Thyroid gland (tissue), 4 donors: ENCODE results near the gene ZNF438. TPM values are rescaled to one million over a fixed set of nuclear protein-coding genes. Genes with fewer than 3 reads are reported as not detected.
A peak's percentile ranks its signal among the peaks of the same experiment; 100 is the strongest.

Experiments used
- DNase-seq, 2 donors: peaks; one replicate each; pipeline ENCODE4 v3.0.0-alpha.2; 2019
- H3K27ac ChIP-seq, 3 donors: fragments of 200-600 bp; sonication (generic); 1 replicate in 2 of 3; 2 replicates in 1 of 3; pipeline ENCODE4 v1.5.1; 2016 to 2019; ENCODE audit warnings: mild to moderate bottlenecking in 1 of 3, moderate library complexity in 1 of 3
- H3K27me3 ChIP-seq: fragments of 200-600 bp; sonication (generic); one replicate; pipeline ENCODE4 v1.5.1; 2019
- H3K36me3 ChIP-seq, 2 donors: fragments of 200-600 bp; sonication (generic); one replicate each; pipeline ENCODE4 v1.5.1; 2016 to 2019
- H3K4me1 ChIP-seq, 2 donors: fragments of 200-600 bp; sonication (generic); one replicate each; pipeline ENCODE4 v1.5.1; 2017 to 2019
- H3K4me3 ChIP-seq, 3 donors: fragments of 200-600 bp; sonication (generic); replicated peaks in 1 of 3; 1 replicate in 2 of 3; 2 replicates in 1 of 3; pipeline ENCODE4 v1.5.1; 2016; ENCODE audit warnings: mild to moderate bottlenecking in 1 of 3
- H3K9me3 ChIP-seq: fragments of 200-600 bp; sonication (generic); one replicate; pipeline ENCODE4 v1.5.1; 2017
- POLR2A ChIP-seq, 2 donors: fragments of 450-650 bp; IDR thresholded peaks; one replicate each; pipeline ENCODE4 v1.6.1; 2017; ENCODE audit warnings: antibody characterized with exemption in 2 of 2, mild to moderate bottlenecking in 2 of 2, moderate library complexity in 1 of 2
- WGBS, 2 donors: methylation state at CpG; one replicate each; pipeline ENCODE4 v1.1.5; 2017; 5-methylcytosine and 5-hydroxymethylcytosine counted together
- intact Hi-C: fragments of 100-400 bp; cut with DNase I; formaldehyde crosslinking; loops from one replicate; pipeline ENCODE4 v1.15.1; 2023
- total RNA-seq, 4 donors: library from RNA; depleted of rRNA; stranded (reverse); fragments of >200 nt; gene quantifications; one replicate each; pipeline ENCODE4 v1.2.3, GENCODE V29; 2016
- TF ChIP-seq, protein P1 (sequence below), 6 experiments: fragments of 200-600 bp in 3 of 6; fragments of 450-650 bp in 3 of 6; sonication (generic) in 3 of 6; IDR thresholded peaks; one replicate each; pipeline ENCODE4 v1.5.1; 2016 to 2019; ENCODE audit warnings: antibody characterized with exemption in 6 of 6, mild to moderate bottlenecking in 2 of 6, inconsistent platforms in 1 of 6, moderate library complexity in 1 of 6

Gene ZNF438
- total RNA-seq, 4 donors from 2014 or later: 19.2 to 21.8 (median 20.3) TPM

DNA sequence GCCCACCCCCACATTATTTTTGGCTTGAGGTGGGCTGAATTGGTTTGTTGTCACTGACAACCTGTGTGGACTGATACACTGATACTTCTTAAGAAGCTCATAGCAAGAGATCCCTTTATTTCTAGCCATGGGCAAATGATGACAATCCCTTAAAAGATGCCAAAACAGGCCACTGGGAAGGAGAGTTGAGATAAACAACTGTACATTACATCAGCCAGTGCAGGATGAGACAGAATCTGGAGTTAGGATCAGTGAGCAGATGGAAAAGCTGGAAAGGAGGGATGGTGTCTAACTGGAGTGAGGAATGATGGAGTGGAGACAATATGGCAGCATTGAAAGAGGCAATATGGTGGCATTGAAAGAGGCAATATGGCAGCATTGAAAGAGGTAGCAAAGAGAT, 206.2 kb downstream of the ZNF438 start:
- H3K27me3 ChIP-seq: no peaks in the 10 kb centered on the region
- no peak overlapping the region for H3K27ac ChIP-seq
- intact Hi-C loops: no loop called here
- no peak for DNase-seq
- no peaks in the 10 kb centered on the region for H3K36me3 ChIP-seq
- H3K4me1 ChIP-seq: peaks cover 34 to 49% of the 10 kb centered on the region in 2 donors
- TF ChIP-seq, protein P1, sequence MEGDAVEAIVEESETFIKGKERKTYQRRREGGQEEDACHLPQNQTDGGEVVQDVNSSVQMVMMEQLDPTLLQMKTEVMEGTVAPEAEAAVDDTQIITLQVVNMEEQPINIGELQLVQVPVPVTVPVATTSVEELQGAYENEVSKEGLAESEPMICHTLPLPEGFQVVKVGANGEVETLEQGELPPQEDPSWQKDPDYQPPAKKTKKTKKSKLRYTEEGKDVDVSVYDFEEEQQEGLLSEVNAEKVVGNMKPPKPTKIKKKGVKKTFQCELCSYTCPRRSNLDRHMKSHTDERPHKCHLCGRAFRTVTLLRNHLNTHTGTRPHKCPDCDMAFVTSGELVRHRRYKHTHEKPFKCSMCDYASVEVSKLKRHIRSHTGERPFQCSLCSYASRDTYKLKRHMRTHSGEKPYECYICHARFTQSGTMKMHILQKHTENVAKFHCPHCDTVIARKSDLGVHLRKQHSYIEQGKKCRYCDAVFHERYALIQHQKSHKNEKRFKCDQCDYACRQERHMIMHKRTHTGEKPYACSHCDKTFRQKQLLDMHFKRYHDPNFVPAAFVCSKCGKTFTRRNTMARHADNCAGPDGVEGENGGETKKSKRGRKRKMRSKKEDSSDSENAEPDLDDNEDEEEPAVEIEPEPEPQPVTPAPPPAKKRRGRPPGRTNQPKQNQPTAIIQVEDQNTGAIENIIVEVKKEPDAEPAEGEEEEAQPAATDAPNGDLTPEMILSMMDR (IDR thresholded peaks at IDR 0.05): no peak
- TF ChIP-seq POLR2A (IDR thresholded peaks at IDR 0.05): no peak
- no peak overlapping the region for H3K4me3 ChIP-seq
- no peaks in the 10 kb centered on the region for H3K9me3 ChIP-seq

DNA sequence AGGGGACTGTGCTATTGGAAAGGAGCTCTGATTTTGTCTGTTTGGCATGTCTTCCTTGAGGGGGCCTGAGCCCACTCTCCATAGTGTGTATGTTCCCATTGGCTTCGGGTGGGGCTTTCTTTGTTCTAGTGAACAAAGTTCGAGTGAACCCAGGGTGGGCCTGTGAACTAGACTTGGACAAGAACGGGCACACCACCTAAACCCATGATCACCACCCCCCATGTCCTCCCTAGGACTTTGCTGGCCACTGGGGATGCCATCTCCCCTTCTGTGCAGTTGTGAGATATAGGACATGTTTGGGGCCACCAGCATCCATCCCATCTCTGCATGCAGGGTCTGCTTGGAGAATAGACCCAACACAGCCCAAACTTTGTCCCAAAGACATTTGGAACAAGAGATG, 206.6 kb downstream of the ZNF438 start:
- Histone ChIP-seq H3K36me3 (no peaks in the 10 kb centered on the region), H3K27me3 (no peaks in the 10 kb centered on the region), H3K27ac (no peak overlapping the region), H3K9me3 (no peaks in the 10 kb centered on the region), H3K4me3 (no peak overlapping the region), H3K4me1 (peaks cover 39 to 53% of the 10 kb centered on the region in 2 donors)
- no peak for DNase-seq
- 97 to 100% methylated on average over 3 of the region's 3 CpGs for WGBS, 2 donors
- TF ChIP-seq, protein P1 (IDR thresholded peaks at IDR 0.05): no peak
- no peak for TF ChIP-seq POLR2A (IDR thresholded peaks at IDR 0.05)
- intact Hi-C loops: no loop called here

DNA sequence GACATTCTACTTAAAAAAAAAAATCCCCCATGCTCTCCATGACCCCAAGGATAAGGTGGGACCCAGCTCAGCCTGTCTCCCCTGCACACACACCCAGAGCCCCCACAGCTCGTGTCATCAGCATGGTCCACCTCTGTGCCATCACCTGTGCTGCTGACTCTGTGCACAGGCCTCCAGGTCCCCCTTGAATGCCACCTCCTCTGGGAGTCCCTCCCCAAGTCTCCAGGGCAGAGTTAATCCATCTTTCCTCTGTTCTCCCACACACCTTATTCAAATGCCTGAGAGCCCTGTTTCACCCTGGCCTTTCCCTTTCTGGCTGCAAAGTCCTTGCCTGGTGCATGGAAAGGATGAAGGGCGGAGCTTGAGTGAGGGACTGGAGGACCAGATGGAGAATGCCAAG, 208.0 kb downstream of the ZNF438 start:
- Histone ChIP-seq H3K9me3 (no peaks in the 10 kb centered on the region), H3K27me3 (no peaks in the 10 kb centered on the region), H3K4me1 (peaks cover 49 to 64% of the 10 kb centered on the region in 2 donors), H3K27ac (no peak overlapping the region), H3K4me3 (no peak overlapping the region), H3K36me3 (no peaks in the 10 kb centered on the region)
- DNase-seq: no peak
- intact Hi-C loops: no loop called here
- no peak for TF ChIP-seq POLR2A (IDR thresholded peaks at IDR 0.05)
- TF ChIP-seq, protein P1 (IDR thresholded peaks at IDR 0.05): no peak
- 83 to 94% methylated on average over 2 of the region's 2 CpGs for WGBS, 2 donors

DNA sequence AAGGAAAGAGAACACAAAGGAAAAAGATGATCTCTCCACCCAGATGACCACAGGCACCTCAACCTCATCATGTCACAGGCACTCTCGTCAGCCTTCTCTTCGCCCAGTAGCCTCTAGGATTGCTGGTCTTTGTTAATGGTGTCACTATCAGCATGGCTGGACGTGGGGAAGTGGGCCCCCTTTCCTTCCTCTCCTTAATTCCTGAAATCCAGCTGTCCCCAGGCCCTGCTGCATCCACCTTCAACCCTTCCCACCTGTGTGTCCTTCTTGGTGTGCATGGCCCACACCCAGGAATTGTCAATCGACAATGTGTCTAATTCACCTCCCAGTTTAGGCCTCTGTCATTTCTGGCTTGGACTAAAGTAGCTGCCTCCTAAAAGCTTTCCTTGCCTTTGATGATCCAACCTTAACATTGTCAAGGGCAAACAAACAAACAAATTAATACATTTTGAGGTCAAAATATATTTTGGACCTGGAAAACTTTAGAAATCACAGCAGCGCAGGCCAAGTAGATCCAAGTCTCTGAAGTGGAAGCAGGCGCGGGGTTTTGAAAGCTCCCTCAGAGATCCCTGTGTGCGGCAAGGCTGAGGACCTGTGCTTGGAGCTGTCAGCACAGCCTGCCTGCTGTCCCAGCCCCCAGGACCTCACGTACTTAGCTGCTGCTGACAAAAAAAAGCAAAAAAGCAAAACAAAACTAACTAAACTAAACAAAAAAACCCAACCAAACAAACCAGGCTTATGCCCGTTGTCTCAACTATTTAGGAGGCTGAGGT, 208.8 kb downstream of the ZNF438 start:
- intact Hi-C loops: no loop called here
- Histone ChIP-seq H3K36me3 (no peaks in the 10 kb centered on the region), H3K27me3 (no peaks in the 10 kb centered on the region), H3K4me1 (peaks cover 47 to 64% of the 10 kb centered on the region in 2 donors), H3K4me3 (no peak overlapping the region), H3K27ac (peak overlapping the region; percentile 37 to 97 (median 96)), H3K9me3 (no peaks in the 10 kb centered on the region)
- 61 to 70% methylated on average over 10 of the region's 10 CpGs for WGBS, 2 donors
- TF ChIP-seq, protein P1 (IDR thresholded peaks at IDR 0.05): no peak
- TF ChIP-seq POLR2A (IDR thresholded peaks at IDR 0.05): peak in 1 of 2 donors; percentile 61
- peak; percentile 68 to 73 for DNase-seq

DNA sequence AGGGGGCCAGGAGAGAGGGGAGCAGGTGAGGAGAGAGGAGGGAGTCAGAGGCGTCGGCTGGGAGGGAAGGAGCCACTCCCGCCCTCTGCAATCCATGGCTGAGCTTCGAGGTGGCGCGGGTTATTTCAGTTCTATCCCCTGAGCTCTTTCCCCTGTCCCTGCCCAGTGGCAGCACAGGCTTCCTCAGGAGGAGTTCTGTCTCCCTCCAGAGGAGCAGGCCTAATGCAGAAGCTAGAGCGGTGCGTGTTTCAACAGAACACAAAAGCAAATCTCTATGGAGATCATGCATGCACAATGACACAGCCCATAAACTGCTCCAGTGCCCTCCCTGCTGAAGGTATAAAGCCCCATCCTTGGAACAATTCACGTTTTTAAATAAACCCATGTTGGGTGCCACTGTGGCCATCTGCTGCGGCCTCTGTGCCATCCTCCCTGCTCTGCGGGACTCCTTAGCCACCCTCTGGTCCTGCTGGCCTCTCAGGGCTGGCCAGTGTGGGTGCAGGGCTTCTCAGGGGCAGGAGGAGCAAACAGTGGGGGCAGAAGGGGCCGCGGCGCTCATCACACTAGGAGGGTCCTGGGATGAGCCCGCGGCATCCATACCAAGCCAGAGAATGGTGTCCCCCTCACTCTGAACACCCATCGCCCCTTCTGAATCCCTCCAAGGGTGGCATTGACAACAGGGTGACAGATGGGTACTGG, 209.5 kb downstream of the ZNF438 start:
- Histone ChIP-seq H3K9me3 (no peaks in the 10 kb centered on the region), H3K27ac (peak overlapping the region; percentile 96 to 99 (median 97)), H3K27me3 (no peaks in the 10 kb centered on the region), H3K4me1 (peaks cover 49 to 65% of the 10 kb centered on the region in 2 donors), H3K4me3 (no peak overlapping the region), H3K36me3 (no peaks in the 10 kb centered on the region)
- peak; percentile 51 to 64 for DNase-seq
- TF ChIP-seq POLR2A (IDR thresholded peaks at IDR 0.05): peak in 1 of 2 donors; percentile 39
- TF ChIP-seq, protein P1 (IDR thresholded peaks at IDR 0.05): peak in 3 of 6 experiments; percentile 10 to 39 (median 20)
- intact Hi-C loops: no loop called here
- 68 to 77% methylated on average over 17 of the region's 17 CpGs for WGBS, 2 donors
